Left lung (tissue), 10 donors: ENCODE data around the gene CEP63. TPM values are rescaled to one million over a fixed set of nuclear protein-coding genes. Genes with fewer than 3 reads are reported as not detected.

ENCODE experiments used
- ATAC-seq: fragments of 200-7000 bp; cut with Tn5 transposase; one replicate; pipeline ENCODE4 v1.9.1; 2020; ENCODE audit warnings: moderate library complexity
- DNase-seq, 4 donors: peaks; one replicate each; pipeline ENCODE4 v3.0.0-alpha.2; 2013 to 2020
- H3K27ac ChIP-seq, 2 donors: fragments of 200-600 bp; sonication (generic) in 1 of 2; one replicate each; pipeline versions ENCODE4 v1.5.0 to v1.8.0; 2020 to 2021
- H3K27me3 ChIP-seq, 2 donors: fragments of 200-600 bp; sonication (generic) in 1 of 2; one replicate each; pipeline versions ENCODE4 v1.5.0 to v1.8.0; 2020 to 2021
- H3K36me3 ChIP-seq, 2 donors: fragments of 200-600 bp; sonication (generic) in 1 of 2; one replicate each; pipeline versions ENCODE4 v1.5.0 to v1.8.0; 2020 to 2021
- H3K4me1 ChIP-seq, 2 donors: fragments of 200-600 bp; one replicate each; pipeline ENCODE4 v1.8.0; 2021
- H3K4me3 ChIP-seq, 2 donors: fragments of 200-600 bp; sonication (generic) in 1 of 2; one replicate each; pipeline versions ENCODE4 v1.5.0 to v1.8.0; 2020 to 2021; ENCODE audit warnings: mild to moderate bottlenecking in 1 of 2
- H3K9me3 ChIP-seq, 2 donors: fragments of 200-600 bp; sonication (generic) in 1 of 2; one replicate each; pipeline versions ENCODE4 v1.5.0 to v1.8.0; 2020 to 2021
- intact Hi-C, 2 donors: fragments of 100-400 bp; cut with DNase I; formaldehyde crosslinking; loops; one replicate each; pipeline versions ENCODE4 v1.11.2 to v1.14.2; 2022
- polyA plus RNA-seq, 6 donors: library from polyadenylated mRNA; unstranded; fragments of 120-200 nt; gene quantifications; one replicate each; pipeline ENCODE4 v1.2.1, GENCODE V29; 2013; ENCODE audit not compliant: insufficient read length in 6 of 6
- total RNA-seq, 2 donors: library from RNA; stranded (reverse); fragmentation: NEBNext Ultra II Directional; extraction: Animal tissue kit (Norgen Biotek cat#: 25700); gene quantifications; one replicate each; pipeline ENCODE4 v1.2.1, GENCODE V29; 2021
- TF ChIP-seq, protein P1 (sequence below), 2 donors: fragments of 200-600 bp; sonication (generic) in 1 of 2; IDR thresholded peaks; one replicate each; pipeline versions ENCODE4 v1.5.0 to v1.8.0; 2021; ENCODE audit warnings: antibody characterized with exemption in 2 of 2
- donor health status: DM: no; HTN: yes; CAD: no.
- donor health status: DM: no; HTN: no; CAD: no.

CEP63 gene
- total and polyA plus RNA-seq, 8 donors: 16.1 to 40.4 (median 32.7) TPM

DNA sequence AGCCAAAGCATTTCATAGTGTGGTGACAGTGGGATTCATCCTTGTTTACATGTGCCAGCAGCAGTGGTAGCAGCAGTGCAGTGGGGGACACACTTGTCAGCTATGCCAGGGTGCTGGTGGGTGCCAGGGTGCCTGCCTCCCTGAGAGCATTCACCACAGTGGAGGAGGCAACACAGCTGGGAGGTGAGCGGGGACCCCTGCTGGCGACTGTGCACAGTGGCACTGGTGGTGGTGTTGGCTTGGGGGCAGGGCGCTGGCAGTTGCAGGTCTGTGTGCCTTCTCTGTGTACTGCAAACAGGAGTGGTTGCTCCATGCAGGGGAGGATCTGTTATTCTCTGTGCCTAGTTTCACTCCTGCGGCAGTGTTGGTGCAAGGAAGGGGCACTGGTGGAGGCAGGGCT lies 41.2 kb downstream of the CEP63 start:
- Histone ChIP-seq H3K9me3 (peaks cover 0 to 37% of the 10 kb centered on the region in 2 donors), H3K4me3 (no peak overlapping the region), H3K27ac (no peak overlapping the region), H3K4me1 (no peaks in the 10 kb centered on the region), H3K36me3 (peaks cover 0 to 4% of the 10 kb centered on the region in 2 donors), H3K27me3 (no peaks in the 10 kb centered on the region)
- ATAC-seq (peak; percentile 27), DNase-seq (peak in 1 of 4 donors; percentile 77)
- TF ChIP-seq, protein P1, sequence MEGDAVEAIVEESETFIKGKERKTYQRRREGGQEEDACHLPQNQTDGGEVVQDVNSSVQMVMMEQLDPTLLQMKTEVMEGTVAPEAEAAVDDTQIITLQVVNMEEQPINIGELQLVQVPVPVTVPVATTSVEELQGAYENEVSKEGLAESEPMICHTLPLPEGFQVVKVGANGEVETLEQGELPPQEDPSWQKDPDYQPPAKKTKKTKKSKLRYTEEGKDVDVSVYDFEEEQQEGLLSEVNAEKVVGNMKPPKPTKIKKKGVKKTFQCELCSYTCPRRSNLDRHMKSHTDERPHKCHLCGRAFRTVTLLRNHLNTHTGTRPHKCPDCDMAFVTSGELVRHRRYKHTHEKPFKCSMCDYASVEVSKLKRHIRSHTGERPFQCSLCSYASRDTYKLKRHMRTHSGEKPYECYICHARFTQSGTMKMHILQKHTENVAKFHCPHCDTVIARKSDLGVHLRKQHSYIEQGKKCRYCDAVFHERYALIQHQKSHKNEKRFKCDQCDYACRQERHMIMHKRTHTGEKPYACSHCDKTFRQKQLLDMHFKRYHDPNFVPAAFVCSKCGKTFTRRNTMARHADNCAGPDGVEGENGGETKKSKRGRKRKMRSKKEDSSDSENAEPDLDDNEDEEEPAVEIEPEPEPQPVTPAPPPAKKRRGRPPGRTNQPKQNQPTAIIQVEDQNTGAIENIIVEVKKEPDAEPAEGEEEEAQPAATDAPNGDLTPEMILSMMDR (IDR thresholded peaks at IDR 0.05): peak in 1 of 2 donors; percentile 10
- intact Hi-C loops: no loop called here

DNA sequence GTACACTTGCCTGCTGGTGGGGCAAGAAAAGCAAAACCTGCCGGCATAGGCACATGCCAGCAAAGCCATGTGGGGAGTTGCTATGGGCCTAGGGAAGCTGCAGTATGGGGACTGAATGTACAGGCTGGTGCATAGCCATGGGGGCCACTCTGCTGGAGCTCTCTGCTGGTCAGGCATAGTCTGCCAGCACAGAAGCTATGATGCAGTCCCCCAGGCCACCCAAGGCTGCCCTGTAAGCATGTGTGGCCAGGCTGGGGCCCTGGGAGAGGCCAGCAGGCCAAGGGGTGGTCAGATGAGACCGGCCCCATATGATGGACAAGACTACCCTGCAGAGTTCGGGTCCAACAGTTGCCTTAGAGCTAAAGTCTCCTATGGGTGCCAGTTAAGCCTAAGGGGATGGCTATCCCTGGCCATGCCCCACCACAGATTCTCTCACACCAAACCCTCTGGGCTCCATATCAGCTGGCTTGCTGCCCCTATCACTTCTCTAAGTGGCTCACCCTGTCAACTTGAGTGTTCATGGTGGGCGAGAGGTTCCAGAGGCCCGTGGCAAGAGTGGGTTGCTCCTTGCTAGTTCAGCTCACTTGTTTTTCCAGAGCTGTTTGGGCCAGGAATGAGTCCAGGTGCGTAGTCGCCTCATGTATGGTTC lies 41.8 kb downstream of the CEP63 start:
- intact Hi-C loops: no loop called here
- no peak overlapping the region for H3K27ac ChIP-seq
- TF ChIP-seq, protein P1 (IDR thresholded peaks at IDR 0.05): no peak
- ATAC-seq (no peak), DNase-seq (peak in 1 of 4 donors; percentile 60)
- peaks cover 0 to 31% of the 10 kb centered on the region in 2 donors for H3K9me3 ChIP-seq
- H3K4me3 ChIP-seq: no peak overlapping the region
- H3K4me1 ChIP-seq: no peaks in the 10 kb centered on the region
- H3K36me3 ChIP-seq: peaks cover 0 to 3% of the 10 kb centered on the region in 2 donors
- no peaks in the 10 kb centered on the region for H3K27me3 ChIP-seq

DNA sequence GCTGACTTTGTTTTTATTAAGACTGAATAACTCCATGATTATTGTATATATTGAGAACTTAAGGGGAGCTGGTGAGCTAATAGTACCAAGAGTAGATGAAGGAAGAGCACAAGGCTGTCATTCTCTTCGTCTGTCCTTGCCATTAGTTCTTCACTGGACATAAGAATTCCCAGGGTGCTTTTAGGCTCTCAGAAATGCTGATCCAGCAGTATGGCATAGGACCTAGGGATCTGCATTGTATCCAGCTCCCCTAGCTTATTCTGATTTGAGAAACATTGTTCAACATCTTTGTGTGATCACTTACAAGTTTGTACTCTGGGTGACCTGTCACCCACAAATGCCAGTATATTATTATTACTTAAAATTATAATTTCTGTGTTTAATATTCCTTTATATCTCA lies 47.6 kb downstream of the CEP63 start:
- no peak for DNase-seq
- peaks cover 0 to 27% of the 10 kb centered on the region in 2 donors for H3K36me3 ChIP-seq
- H3K9me3 ChIP-seq: no peaks in the 10 kb centered on the region
- no peak overlapping the region for H3K27ac ChIP-seq
- no peaks in the 10 kb centered on the region for H3K27me3 ChIP-seq
- no peak for ATAC-seq
- peaks cover 0 to 6% of the 10 kb centered on the region in 2 donors for H3K4me1 ChIP-seq
- intact Hi-C loops: no loop called here
- TF ChIP-seq, protein P1 (IDR thresholded peaks at IDR 0.05): no peak
- no peak overlapping the region for H3K4me3 ChIP-seq

DNA sequence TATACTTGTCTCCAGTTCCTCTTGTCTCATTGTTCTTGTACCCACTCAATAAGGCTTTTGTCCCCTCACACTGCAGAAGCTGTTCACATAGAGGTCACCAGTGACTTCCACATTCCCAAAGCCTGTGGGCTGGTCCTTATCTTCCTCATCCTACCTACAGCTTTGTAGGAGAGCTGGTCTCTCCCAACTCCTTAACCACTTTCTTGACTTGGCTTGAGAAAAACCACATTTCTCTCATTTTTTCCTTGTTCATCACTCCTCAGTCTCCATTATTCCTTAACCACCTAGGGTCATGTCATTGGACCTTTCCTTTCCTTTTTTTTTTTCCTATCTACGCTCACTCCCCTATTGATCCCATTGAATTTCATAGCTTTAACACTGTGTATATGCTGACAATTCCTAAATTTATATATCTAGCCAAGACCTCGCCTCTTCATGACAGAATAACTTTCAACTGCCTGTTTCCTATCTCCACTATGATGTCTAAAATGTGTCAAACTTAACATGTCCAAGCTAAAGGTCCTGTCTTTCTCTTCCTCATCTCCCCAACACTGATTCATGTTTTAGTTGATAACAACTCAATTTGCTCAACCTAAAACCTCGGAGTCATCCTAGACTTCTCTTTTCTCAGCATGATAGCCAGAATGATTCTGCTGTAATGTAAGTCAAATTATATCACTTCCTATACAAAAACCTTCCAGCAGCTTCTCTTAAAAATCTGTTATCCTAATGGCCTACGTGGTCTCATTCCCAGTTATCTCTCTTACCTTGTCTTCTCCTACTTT lies 49.5 kb downstream of the CEP63 start:
- DNase-seq (no peak), ATAC-seq (no peak)
- Histone ChIP-seq H3K4me1 (peaks cover 0 to 6% of the 10 kb centered on the region in 2 donors), H3K27me3 (no peaks in the 10 kb centered on the region), H3K36me3 (peaks cover 0 to 31% of the 10 kb centered on the region in 2 donors), H3K4me3 (no peak overlapping the region), H3K27ac (peak overlapping the region in 1 of 2 donors; percentile 58), H3K9me3 (no peaks in the 10 kb centered on the region)
- TF ChIP-seq, protein P1 (IDR thresholded peaks at IDR 0.05): no peak
- intact Hi-C loops: no loop called here

DNA sequence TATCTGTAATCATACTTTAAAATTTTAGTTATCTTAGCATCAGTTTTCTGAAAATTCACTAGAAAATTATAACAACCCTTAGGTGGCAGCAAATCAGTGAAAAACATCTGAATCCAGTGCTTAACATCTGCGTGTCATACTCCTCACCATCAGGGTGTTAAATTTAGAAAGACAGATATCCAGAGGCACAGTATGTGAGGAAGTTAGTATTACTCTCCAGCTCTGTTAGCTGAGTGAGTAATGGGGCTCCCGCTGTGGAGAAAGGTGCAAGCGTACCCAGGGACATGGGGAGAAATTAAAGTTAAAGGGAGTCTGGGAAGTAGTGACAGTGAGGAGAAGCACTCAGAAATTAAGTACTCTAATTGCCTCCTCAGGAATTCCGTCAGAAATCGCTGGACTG lies 50.9 kb downstream of the CEP63 start:
- ATAC-seq (no peak), DNase-seq (no peak)
- no peaks in the 10 kb centered on the region for H3K27me3 ChIP-seq
- no peaks in the 10 kb centered on the region for H3K9me3 ChIP-seq
- TF ChIP-seq, protein P1 (IDR thresholded peaks at IDR 0.05): no peak
- H3K36me3 ChIP-seq: peaks cover 0 to 37% of the 10 kb centered on the region in 2 donors
- H3K27ac ChIP-seq: no peak overlapping the region
- H3K4me3 ChIP-seq: no peak overlapping the region
- H3K4me1 ChIP-seq: peaks cover 0 to 6% of the 10 kb centered on the region in 2 donors
- intact Hi-C loops: no loop called here
